CD4-positive, alpha-beta memory T cell (primary cell): ENCODE measurements around the gene SMO. TPM values are rescaled to one million over a fixed set of nuclear protein-coding genes. Genes with fewer than 3 reads are reported as not detected.
"Not testable (repeated sequence)": the region's sequence is repeated elsewhere in the genome, so short reads cannot be mapped to it uniquely, and the experiment has no call there.

Experiments used
- CTCF ChIA-PET: fragments of 350-600 bp; sonication (Branson Sonifier 250); formaldehyde crosslinking; loops from one replicate; lab custom pipeline; 2021; ENCODE audit warnings: inconsistent platforms; ENCODE audit not compliant: partially characterized antibody; lab: Charles Lee
- POLR2A ChIA-PET: fragments of 350-600 bp; sonication (Branson Sonifier 250); formaldehyde crosslinking; loops from one replicate; lab custom pipeline; 2021; ENCODE audit not compliant: partially characterized antibody; lab: Charles Lee
- DNase-seq, 5 donors: peaks; one replicate each; pipeline versions ENCODE4 v3.0.0 to v3.0.0-alpha.2; 2020 to 2022; ENCODE audit warnings: mixed read lengths in 1 of 5
- H3K27ac ChIP-seq: one replicate; pipeline ENCODE4 v1.7.0; 2013; ENCODE audit warnings: low read depth, low read length
- H3K27me3 ChIP-seq: 2 replicates; pipeline ENCODE4 v1.7.0; 2013; ENCODE audit warnings: mild to moderate bottlenecking, low read length, moderate library complexity; ENCODE audit not compliant: insufficient read depth
- H3K36me3 ChIP-seq: 2 replicates; pipeline ENCODE4 v1.7.0; 2013; ENCODE audit warnings: mild to moderate bottlenecking, low read length, moderate library complexity; ENCODE audit not compliant: insufficient read depth
- H3K4me1 ChIP-seq: 2 replicates; pipeline ENCODE4 v1.7.0; 2013; ENCODE audit warnings: mild to moderate bottlenecking, low read length, moderate library complexity; ENCODE audit not compliant: insufficient read depth
- H3K4me3 ChIP-seq, 2 donors: one replicate each; pipeline ENCODE4 v1.7.0; 2013; ENCODE audit warnings: low read length in 2 of 2, mild to moderate bottlenecking in 1 of 2
- H3K9me3 ChIP-seq, 2 donors: one replicate each; pipeline ENCODE4 v1.7.0; 2013; ENCODE audit warnings: low read length in 2 of 2, control low read depth in 1 of 2; ENCODE audit not compliant: control insufficient read depth in 1 of 2
- H3K27ac Mint-ChIP-seq, 7 donors: one replicate each; pipeline ENCODE4 v1.8.0; 2020 to 2021; ENCODE audit warnings: mixed read lengths in 7 of 7, mild to moderate bottlenecking in 6 of 7, inconsistent platforms in 3 of 7, moderate library complexity in 3 of 7
- H3K27me3 Mint-ChIP-seq, 2 donors: one replicate each; pipeline ENCODE4 v1.8.0; 2020 to 2021; ENCODE audit warnings: mixed read lengths in 2 of 2
- H3K36me3 Mint-ChIP-seq, 2 donors: one replicate each; pipeline ENCODE4 v1.8.0; 2020 to 2021; ENCODE audit warnings: mixed read lengths in 2 of 2, inconsistent platforms in 1 of 2, mild to moderate bottlenecking in 1 of 2
- H3K4me1 Mint-ChIP-seq, 4 donors: one replicate each; pipeline ENCODE4 v1.8.0; 2020 to 2021; ENCODE audit warnings: mixed read lengths in 4 of 4, mild to moderate bottlenecking in 1 of 4
- H3K4me3 Mint-ChIP-seq, 8 donors: one replicate each; pipeline ENCODE4 v1.8.0; 2020 to 2021; ENCODE audit warnings: mixed read lengths in 8 of 8, mild to moderate bottlenecking in 7 of 8, moderate library complexity in 6 of 8, inconsistent platforms in 3 of 8
- H3K9me3 Mint-ChIP-seq, 8 donors: one replicate each; pipeline ENCODE4 v1.8.0; 2020 to 2021; ENCODE audit warnings: mixed read lengths in 8 of 8, mild to moderate bottlenecking in 5 of 8, inconsistent platforms in 3 of 8, moderate library complexity in 1 of 8
- intact Hi-C: fragments of 100-400 bp; cut with micrococcal nuclease; formaldehyde crosslinking; loops from one replicate; pipeline ENCODE4 v1.15.1; 2023
- polyA plus RNA-seq, 2 donors: library from polyadenylated mRNA; unstranded; fragments of 300-500 nt; fragmentation: Illumina TruSeq; gene quantifications; one replicate each; pipeline ENCODE4 v1.2.3, GENCODE V29; 2021
- total RNA-seq, 2 experiments: library from RNA; stranded (reverse); gene quantifications; one replicate each; pipeline ENCODE4 v1.2.3, GENCODE V29; 2021

Gene SMO
- total and polyA plus RNA-seq, 4 experiments from 2014 or later, result not detected

DNA sequence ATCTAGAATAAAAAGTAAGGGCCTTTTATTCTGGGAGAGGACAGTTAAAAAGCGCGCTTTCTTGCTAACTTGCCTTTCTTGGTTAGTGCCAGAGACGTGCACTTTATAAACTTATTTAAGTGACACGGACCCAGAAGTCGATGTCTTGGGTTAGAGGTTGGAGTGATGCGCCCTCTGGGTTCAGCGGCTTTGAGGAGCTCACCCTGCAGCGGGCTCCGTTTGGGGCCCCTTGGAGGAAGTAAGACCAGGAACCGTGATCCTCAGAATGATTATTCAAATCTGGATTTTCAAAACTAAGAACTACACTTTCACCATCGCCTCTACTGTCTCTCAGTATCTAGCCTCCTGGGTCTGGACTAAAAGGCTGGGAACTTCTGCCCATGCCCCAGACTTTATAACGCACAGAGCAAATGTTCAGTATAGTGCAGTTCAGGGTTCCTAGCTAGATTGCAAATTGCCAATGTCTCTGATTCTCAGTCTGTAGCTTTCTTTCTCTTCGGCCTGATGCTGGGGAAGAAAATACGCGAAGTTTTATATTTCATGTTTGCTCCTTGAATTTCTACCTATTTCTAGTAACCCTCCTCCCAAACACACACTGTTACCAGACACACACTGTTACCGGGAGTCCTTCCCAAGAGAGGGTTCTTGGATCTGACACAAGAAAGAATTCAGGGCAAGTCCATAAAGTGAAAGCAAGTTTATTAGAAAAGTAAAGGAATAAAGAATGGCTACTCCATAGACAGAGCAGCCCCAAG lies 18.6 kb upstream of the SMO start:
- Histone ChIP-seq H3K4me1 (peaks cover 9% of the 10 kb centered on the region), H3K27me3 (no peaks in the 10 kb centered on the region), H3K36me3 (no peaks in the 10 kb centered on the region), H3K9me3 (no peaks in the 10 kb centered on the region), H3K27ac (no peak overlapping the region), H3K4me3 (no peak overlapping the region)
- Mint-ChIP-seq H3K36me3 (peaks cover 0 to 9% of the 10 kb centered on the region in 2 donors), H3K27ac (no peak overlapping the region), H3K4me1 (peaks cover 2 to 14% (median 7%) of the 10 kb centered on the region in 4 donors), H3K27me3 (peaks cover 0 to 14% of the 10 kb centered on the region in 2 donors), H3K4me3 (peak overlapping the region; percentile 62 to 81 (median 70)), H3K9me3 (peaks cover 0 to 5% (median 0%) of the 10 kb centered on the region in 8 donors)
- ChIA-PET POLR2A (no interaction called here), CTCF (no interaction called here)
- DNase-seq, result no peak
- intact Hi-C loops, result no loop called here

DNA sequence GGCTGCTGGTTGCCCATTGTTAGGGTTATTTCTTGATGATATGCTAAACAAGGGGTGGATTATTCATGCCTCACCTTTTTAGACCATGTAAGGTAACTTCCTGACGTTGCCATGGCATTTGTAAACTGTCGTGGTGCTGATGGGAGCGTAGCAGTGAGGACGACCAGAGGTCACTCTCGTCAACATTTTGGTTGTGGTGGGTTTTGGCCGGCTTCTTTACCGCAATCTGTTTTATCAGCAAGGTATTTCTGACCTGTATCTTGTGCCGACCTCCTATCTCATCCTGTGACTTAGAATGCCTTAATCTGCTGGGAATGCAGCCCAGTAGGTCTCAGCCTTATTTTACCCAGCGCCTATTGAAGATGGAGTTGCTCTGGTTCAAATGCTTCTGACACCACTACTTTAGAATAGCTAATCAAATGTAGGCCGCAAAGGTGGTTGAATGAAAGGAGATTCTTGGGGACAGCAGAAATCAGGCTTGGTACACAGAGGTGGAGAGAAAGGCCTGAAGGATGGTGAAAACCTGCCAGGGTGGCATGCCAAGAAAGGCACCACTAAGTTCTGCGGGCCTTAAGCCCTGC lies 17.9 kb upstream of the SMO start:
- ChIA-PET POLR2A (no interaction called here), CTCF (no interaction called here)
- intact Hi-C loops, result no loop called here
- H3K9me3 ChIP-seq, result no peaks in the 10 kb centered on the region
- no peak for DNase-seq
- H3K27me3 Mint-ChIP-seq, result peaks cover 0 to 17% of the 10 kb centered on the region in 2 donors
- no peaks in the 10 kb centered on the region for H3K27me3 ChIP-seq
- H3K4me3 Mint-ChIP-seq, result peak overlapping the region in 3 of 8 donors; percentile 31 to 75 (median 55)
- H3K4me1 ChIP-seq, result peaks cover 9% of the 10 kb centered on the region
- peaks cover 0 to 5% (median 0%) of the 10 kb centered on the region in 8 donors for H3K9me3 Mint-ChIP-seq
- H3K27ac ChIP-seq, result no peak overlapping the region
- H3K36me3 Mint-ChIP-seq, result peaks cover 0 to 4% of the 10 kb centered on the region in 2 donors
- H3K36me3 ChIP-seq, result no peaks in the 10 kb centered on the region
- H3K4me3 ChIP-seq, result no peak overlapping the region
- H3K27ac Mint-ChIP-seq, result no peak overlapping the region
- H3K4me1 Mint-ChIP-seq, result peaks cover 2 to 14% (median 7%) of the 10 kb centered on the region in 4 donors

DNA sequence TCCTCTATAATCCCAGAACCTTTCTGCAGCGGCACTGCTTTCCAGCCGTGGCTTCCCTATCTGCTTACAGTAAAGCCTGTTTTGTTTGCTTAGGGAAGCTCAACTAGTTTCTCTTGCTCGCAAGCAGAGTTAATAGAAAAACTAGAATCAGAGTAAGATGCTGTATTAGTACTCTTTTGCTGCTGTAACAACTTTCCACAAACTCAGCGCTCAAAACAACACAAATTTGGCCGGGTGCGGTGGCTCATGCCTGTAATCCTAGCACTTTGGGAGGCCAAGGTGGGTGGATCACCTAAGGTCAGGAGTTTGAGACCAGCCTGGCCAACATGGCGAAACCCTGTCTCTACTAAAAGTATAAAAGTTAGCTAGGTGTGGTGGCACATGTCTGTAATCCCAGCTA lies 14.6 kb upstream of the SMO start:
- H3K4me1 ChIP-seq, H3K27ac Mint-ChIP-seq, H3K9me3 Mint-ChIP-seq, H3K36me3 Mint-ChIP-seq, DNase-seq, H3K4me3 Mint-ChIP-seq, H3K27me3 ChIP-seq, H3K36me3 ChIP-seq, intact Hi-C loops, H3K27ac ChIP-seq, H3K4me3 ChIP-seq, POLR2A ChIA-PET, H3K9me3 ChIP-seq: not testable (repeated sequence)
- Mint-ChIP-seq H3K4me1 (peaks cover 2 to 10% (median 4%) of the 10 kb centered on the region in 4 donors), H3K27me3 (peaks cover 6 to 14% of the 10 kb centered on the region in 2 donors)
- CTCF ChIA-PET, result interaction anchor here (1.3 to 2.9 kb wide), 2 partner anchors 10 to 11 kb away, joined by 3 to 22 read pairs; no protein-coding TSS in a partner anchor

DNA sequence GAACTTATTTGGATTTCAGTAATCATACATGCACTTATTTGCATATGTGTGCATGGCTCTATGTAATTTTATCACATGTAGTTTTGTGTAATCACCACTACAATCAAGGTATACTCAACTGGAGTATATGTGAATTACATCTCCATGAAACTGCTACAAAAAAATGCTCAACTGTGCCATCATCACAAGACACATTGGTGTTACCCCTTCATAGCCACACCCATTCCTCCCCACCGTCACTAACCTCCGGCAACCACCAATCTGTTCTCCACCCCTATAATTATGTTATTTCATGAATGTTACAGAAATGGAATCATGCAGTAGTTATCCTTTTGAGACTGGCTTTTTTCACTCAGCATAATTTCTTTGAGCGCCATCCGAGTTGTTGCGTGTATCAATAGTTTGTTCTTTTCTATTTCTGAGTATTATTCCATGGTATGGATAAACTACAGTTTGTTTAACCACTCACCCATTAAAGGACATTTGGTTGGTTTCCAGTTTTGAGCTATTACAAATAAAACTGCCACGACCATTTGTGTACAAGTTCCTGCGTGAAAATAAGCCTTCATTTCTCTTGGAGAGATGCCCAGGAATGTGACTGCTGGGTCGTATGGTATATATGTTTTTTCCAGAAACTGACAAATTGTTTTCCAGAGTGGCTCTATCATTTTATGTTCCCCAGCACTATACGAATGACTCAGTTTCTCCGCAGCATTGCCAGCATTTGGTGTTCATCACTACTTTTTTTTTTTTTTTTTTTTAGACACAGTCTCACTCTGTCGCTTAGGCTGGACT lies 11.3 kb upstream of the SMO start:
- no peaks in the 10 kb centered on the region for H3K4me1 Mint-ChIP-seq
- CTCF ChIA-PET, result interaction anchor here (0.5 to 0.7 kb wide), 2 partner anchors 13 to 458 kb away, joined by 3 read pairs; no protein-coding TSS in a partner anchor
- H3K27me3 Mint-ChIP-seq, result peaks cover 12 to 22% of the 10 kb centered on the region in 2 donors

DNA sequence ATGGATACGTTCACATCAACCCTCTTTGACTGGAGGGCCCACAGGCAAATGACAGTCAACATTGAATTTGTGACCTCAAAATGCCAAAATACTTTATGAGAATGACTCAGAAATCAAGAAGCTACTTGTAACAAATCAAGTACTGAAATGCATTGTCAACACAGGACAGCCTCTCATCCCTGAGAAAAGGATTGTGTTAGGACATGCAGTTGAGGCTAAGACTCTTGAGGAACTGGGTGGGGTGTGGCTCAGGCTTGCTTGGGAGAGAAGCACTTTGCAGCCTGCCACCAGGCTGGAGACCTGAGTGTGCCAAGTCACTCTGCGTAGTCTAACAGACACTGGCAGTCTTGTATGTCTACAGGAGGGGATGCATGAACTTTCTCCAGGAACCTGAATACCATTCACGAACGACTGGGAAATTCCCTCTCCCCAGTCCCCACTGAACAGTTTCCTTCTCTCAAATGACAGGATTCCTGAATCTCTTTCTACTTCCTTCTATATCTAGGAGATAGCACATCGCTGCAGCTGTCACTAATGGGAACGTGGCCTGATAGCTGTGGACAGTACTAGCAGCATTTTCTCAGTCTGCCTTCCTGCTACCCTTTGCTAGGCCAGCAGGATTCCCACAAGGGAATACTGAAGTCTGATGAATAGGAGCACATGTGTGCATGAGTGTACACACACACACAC lies 3.3 kb upstream of the SMO start:
- Histone ChIP-seq H3K36me3 (no peaks in the 10 kb centered on the region), H3K9me3 (no peaks in the 10 kb centered on the region), H3K27ac (no peak overlapping the region), H3K27me3 (peaks cover 10% of the 10 kb centered on the region), H3K4me1 (no peaks in the 10 kb centered on the region), H3K4me3 (no peak overlapping the region)
- CTCF ChIA-PET, result interaction anchor here (0.6 kb wide), 1 partner anchor 826 kb away, joined by 3 read pairs; no protein-coding TSS in a partner anchor
- Mint-ChIP-seq H3K36me3 (no peaks in the 10 kb centered on the region), H3K4me3 (no peak overlapping the region), H3K27ac (no peak overlapping the region), H3K27me3 (peaks cover 26 to 33% of the 10 kb centered on the region in 2 donors), H3K9me3 (peaks cover 0 to 2% (median 0%) of the 10 kb centered on the region in 8 donors), H3K4me1 (peaks cover 3 to 14% (median 9%) of the 10 kb centered on the region in 4 donors)
- intact Hi-C loops, result no loop called here
- POLR2A ChIA-PET, result no interaction called here
- DNase-seq, result no peak

More for the DNA sequence above, 11.3 kb upstream of the SMO start:
- H3K9me3 Mint-ChIP-seq, result peaks cover 0 to 5% (median 0%) of the 10 kb centered on the region in 8 donors
- no peak for DNase-seq
- intact Hi-C loops, result no loop called here
- H3K36me3 ChIP-seq, result no peaks in the 10 kb centered on the region
- no peaks in the 10 kb centered on the region for H3K4me1 ChIP-seq
- H3K27ac Mint-ChIP-seq, result no peak overlapping the region
- H3K27me3 ChIP-seq, result no peaks in the 10 kb centered on the region
- H3K27ac ChIP-seq, result no peak overlapping the region
- no peak overlapping the region for H3K4me3 Mint-ChIP-seq
- no peaks in the 10 kb centered on the region for H3K9me3 ChIP-seq
- no peaks in the 10 kb centered on the region for H3K36me3 Mint-ChIP-seq
- POLR2A ChIA-PET, result no interaction called here
- no peak overlapping the region for H3K4me3 ChIP-seq

DNA sequence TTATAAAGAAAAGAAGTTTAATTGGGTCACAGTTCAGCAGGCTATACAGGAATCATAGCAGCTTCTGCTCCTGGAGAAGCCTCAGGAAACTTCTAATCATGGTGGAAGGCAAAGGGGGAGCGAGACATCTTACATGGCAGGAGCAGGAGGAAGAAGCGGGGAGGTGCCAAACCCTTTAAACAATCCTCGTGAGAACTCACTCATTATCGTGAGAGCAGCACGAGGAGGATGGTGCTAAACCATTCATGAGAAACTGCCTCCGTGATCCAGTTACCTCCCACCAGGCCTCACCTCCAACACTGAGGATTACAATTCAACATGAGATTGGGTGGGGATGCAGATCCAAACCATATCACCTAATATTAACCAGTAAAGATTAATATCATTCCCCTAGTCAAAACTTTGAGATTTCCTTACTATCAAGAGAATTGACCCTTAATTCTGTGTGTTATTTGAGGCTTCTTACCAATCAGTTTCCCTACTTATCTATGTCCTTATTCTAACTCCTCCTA lies 1.6 kb upstream of the SMO start:
- DNase-seq, result no peak
- H3K27me3 Mint-ChIP-seq, result peaks cover 27 to 40% of the 10 kb centered on the region in 2 donors

More for the DNA sequence above, 1.6 kb upstream of the SMO start:
- Histone ChIP-seq H3K4me1 (no peaks in the 10 kb centered on the region), H3K9me3 (no peaks in the 10 kb centered on the region), H3K27me3 (peaks cover 14% of the 10 kb centered on the region), H3K4me3 (no peak overlapping the region), H3K27ac (no peak overlapping the region), H3K36me3 (no peaks in the 10 kb centered on the region)
- CTCF ChIA-PET, result no interaction called here
- H3K4me3 Mint-ChIP-seq, result no peak overlapping the region
- H3K27ac Mint-ChIP-seq, result no peak overlapping the region
- peaks cover 3 to 14% (median 9%) of the 10 kb centered on the region in 4 donors for H3K4me1 Mint-ChIP-seq
- no peaks in the 10 kb centered on the region for H3K36me3 Mint-ChIP-seq
- no peaks in the 10 kb centered on the region for H3K9me3 Mint-ChIP-seq
- intact Hi-C loops, result no loop called here
- POLR2A ChIA-PET, result no interaction called here
